GM23338 (cell line): ENCODE results near the gene PACS2. TPM values are rescaled to one million over a fixed set of nuclear protein-coding genes. Genes with fewer than 3 reads are reported as not detected.

Experiments used
- ATAC-seq: fragments of 200-7000 bp; cut with Tn5 transposase; 3 replicates; pipeline ENCODE4 v1.9.1; 2020
- DNase-seq: peaks from one replicate; pipeline ENCODE4 v3.0.0-alpha.2; 2015; ENCODE audit warnings: low spot score
- H2AFZ ChIP-seq: fragments of 200-600 bp; sonication (generic); 2 replicates; pipeline ENCODE4 v1.8.0; 2016; ENCODE audit warnings: antibody characterized with exemption, mild to moderate bottlenecking, moderate library complexity
- H3F3A ChIP-seq: fragments of 200-600 bp; sonication (generic); replicated peaks from 2 replicates; pipeline ENCODE4 v1.8.0; 2017; ENCODE audit warnings: antibody characterized with exemption, mixed run types, low read depth
- H3K27ac ChIP-seq: fragments of 200-600 bp; sonication (generic); 2 replicates; pipeline ENCODE4 v1.6.1; 2016; ENCODE audit warnings: low read depth
- H3K27me3 ChIP-seq: fragments of 200-600 bp; sonication (generic); 2 replicates; pipeline ENCODE4 v1.8.0; 2016; ENCODE audit warnings: mild to moderate bottlenecking, mixed run types, moderate library complexity; ENCODE audit not compliant: insufficient read depth
- H3K36me3 ChIP-seq: fragments of 200-600 bp; sonication (generic); 2 replicates; pipeline ENCODE4 v1.8.0; 2016; ENCODE audit warnings: mild to moderate bottlenecking; ENCODE audit not compliant: insufficient read depth
- H3K4me1 ChIP-seq: fragments of 200-600 bp; sonication (generic); 2 replicates; pipeline ENCODE4 v1.8.0; 2016; ENCODE audit warnings: mild to moderate bottlenecking, moderate library complexity; ENCODE audit not compliant: insufficient read depth
- H3K4me2 ChIP-seq: fragments of 200-600 bp; sonication (generic); 2 replicates; pipeline ENCODE4 v1.7.1; 2017; ENCODE audit warnings: mixed run types
- H3K4me3 ChIP-seq: fragments of 200-600 bp; sonication (generic); 2 replicates; pipeline ENCODE4 v1.6.1; 2016; ENCODE audit warnings: mixed run types
- H3K79me2 ChIP-seq: fragments of 200-600 bp; sonication (generic); replicated peaks from 2 replicates; pipeline ENCODE4 v1.8.0; 2017; ENCODE audit warnings: mild to moderate bottlenecking; ENCODE audit not compliant: insufficient read depth
- H3K9me2 ChIP-seq: fragments of 200-600 bp; sonication (generic); 2 replicates; pipeline ENCODE4 v1.8.0; 2017; ENCODE audit not compliant: insufficient read depth
- H4K20me1 ChIP-seq: fragments of 200-600 bp; sonication (generic); replicated peaks from 2 replicates; pipeline ENCODE4 v1.8.0; 2017; ENCODE audit warnings: mild to moderate bottlenecking; ENCODE audit not compliant: insufficient read depth
- H3K27ac Mint-ChIP-seq: 2 replicates; pipeline ENCODE4 v1.8.0; 2020; ENCODE audit warnings: inconsistent platforms, mild to moderate bottlenecking, moderate library complexity, mixed read lengths
- H3K27me3 Mint-ChIP-seq: 3 replicates; pipeline ENCODE4 v1.8.0; 2022; ENCODE audit warnings: low read depth, mild to moderate bottlenecking, moderate library complexity, mixed read lengths, inconsistent platforms; ENCODE audit not compliant: insufficient read depth, poor library complexity
- H3K36me3 Mint-ChIP-seq: 3 replicates; pipeline ENCODE4 v1.8.0; 2021; ENCODE audit warnings: low read depth, mild to moderate bottlenecking, inconsistent platforms, moderate library complexity, mixed read lengths
- H3K4me1 Mint-ChIP-seq: 3 replicates; pipeline ENCODE4 v1.8.0; 2020; ENCODE audit warnings: mild to moderate bottlenecking, inconsistent platforms, mixed read lengths
- H3K4me3 Mint-ChIP-seq: 3 replicates; pipeline ENCODE4 v1.8.0; 2021; ENCODE audit warnings: moderate library complexity, mild to moderate bottlenecking, inconsistent platforms, mixed read lengths
- H3K9me3 Mint-ChIP-seq: 3 replicates; pipeline ENCODE4 v1.8.0; 2020; ENCODE audit warnings: moderate library complexity, mild to moderate bottlenecking, inconsistent platforms, mixed read lengths
- CREB1 ChIP-seq: fragments of 250-450 bp; sonication (Bioruptor Pico); IDR thresholded peaks from 2 replicates; pipeline ENCODE4 v1.5.0; 2020; ENCODE audit warnings: low read depth, mild to moderate bottlenecking, moderate library complexity
- EZH2 ChIP-seq: fragments of 200-600 bp; sonication (generic); IDR thresholded peaks from one replicate; pipeline ENCODE4 v1.8.0; 2017; ENCODE audit warnings: antibody characterized with exemption, mild to moderate bottlenecking, low read depth; ENCODE audit not compliant: unreplicated experiment
- EZH2phosphoT487 ChIP-seq: fragments of 200-600 bp; sonication (generic); IDR thresholded peaks from one replicate; pipeline ENCODE4 v1.8.1; 2018; ENCODE audit warnings: antibody characterized with exemption; ENCODE audit not compliant: unreplicated experiment
- JUNB ChIP-seq: IDR thresholded peaks from one replicate; pipeline ENCODE4 v1.6.1; 2016; ENCODE audit warnings: antibody characterized with exemption; ENCODE audit not compliant: unreplicated experiment
- NANOG ChIP-seq: IDR thresholded peaks from 2 replicates; pipeline ENCODE4 v1.6.1; 2016; ENCODE audit warnings: antibody characterized with exemption, borderline replicate concordance
- POLR2AphosphoS5 ChIP-seq: IDR thresholded peaks from 2 replicates; pipeline ENCODE4 v1.6.1; 2016; ENCODE audit warnings: antibody characterized with exemption, low read depth
- ZNF114 ChIP-seq: fragments of 250-450 bp; sonication (Bioruptor Pico); IDR thresholded peaks from 2 replicates; pipeline ENCODE4 v1.5.0; 2020; ENCODE audit warnings: mild to moderate bottlenecking, moderate library complexity
- ZNF331 ChIP-seq: fragments of 250-450 bp; sonication (Bioruptor Pico); IDR thresholded peaks from 2 replicates; pipeline ENCODE4 v1.5.0; 2020; ENCODE audit warnings: low read depth, mild to moderate bottlenecking, moderate library complexity
- polyA plus RNA-seq: library from polyadenylated mRNA; unstranded; fragments of >200 nt; fragmentation: Nextera tagmentation; extraction: Ambion mirVana; gene quantifications from 2 replicates; pipeline ENCODE4 v1.2.1, GENCODE V29; 2016
- total RNA-seq: library from RNA; depleted of rRNA; stranded (reverse); fragments of >200 nt; shearing (Covaris generic); gene quantifications from 2 replicates; pipeline ENCODE4 v1.2.3, GENCODE V29; 2014
- TF ChIP-seq, protein P1 (sequence below): fragments of 250-450 bp; sonication (Bioruptor Pico); IDR thresholded peaks from 2 replicates; pipeline ENCODE4 v1.5.0; 2020; ENCODE audit warnings: mild to moderate bottlenecking, moderate library complexity
- TF ChIP-seq, protein P2 (sequence below), 2 experiments: fragments of 200-600 bp in 1 of 2; sonication (generic) in 1 of 2; conservative IDR thresholded peaks; 2 replicates each; pipeline versions ENCODE4 v1.5.1 to v1.6.1; 2016 to 2017; ENCODE audit warnings: antibody characterized with exemption in 2 of 2, low read depth in 2 of 2, mild to moderate bottlenecking in 2 of 2, moderate library complexity in 1 of 2
- TF ChIP-seq, protein P3 (sequence below): IDR thresholded peaks from 2 replicates; pipeline ENCODE4 v1.6.1; 2016; ENCODE audit warnings: antibody characterized with exemption

Gene PACS2
- total and polyA plus RNA-seq, 2 experiments from 2014 or later: 22.5 to 79.0 TPM

- Histone ChIP-seq H3F3A (no peaks in the 10 kb centered on the region), H2AFZ (no peak overlapping the region), H4K20me1 (no peaks in the 10 kb centered on the region; the same call in 1 of the 2 replicates), H3K36me3 (no peaks in the 10 kb centered on the region), H3K79me2 (no peaks in the 10 kb centered on the region; the same call in 1 of the 2 replicates), H3K4me2 (no peak overlapping the region), H3K4me3 (no peak overlapping the region), H3K27me3 (no peaks in the 10 kb centered on the region), H3K27ac (no peak overlapping the region), H3K9me2 (no peaks in the 10 kb centered on the region), H3K4me1 (no peaks in the 10 kb centered on the region)
- Mint-ChIP-seq H3K4me1 (peaks cover 3% of the 10 kb centered on the region; the same call in 2 of the 3 replicates), H3K9me3 (no peaks in the 10 kb centered on the region), H3K27me3 (peaks cover 5% of the 10 kb centered on the region), H3K27ac (no peak overlapping the region), H3K36me3 (no peaks in the 10 kb centered on the region; the same call in 2 of the 3 replicates), H3K4me3 (no peak overlapping the region)
- no peak for TF ChIP-seq NANOG
- TF ChIP-seq, protein P1, sequence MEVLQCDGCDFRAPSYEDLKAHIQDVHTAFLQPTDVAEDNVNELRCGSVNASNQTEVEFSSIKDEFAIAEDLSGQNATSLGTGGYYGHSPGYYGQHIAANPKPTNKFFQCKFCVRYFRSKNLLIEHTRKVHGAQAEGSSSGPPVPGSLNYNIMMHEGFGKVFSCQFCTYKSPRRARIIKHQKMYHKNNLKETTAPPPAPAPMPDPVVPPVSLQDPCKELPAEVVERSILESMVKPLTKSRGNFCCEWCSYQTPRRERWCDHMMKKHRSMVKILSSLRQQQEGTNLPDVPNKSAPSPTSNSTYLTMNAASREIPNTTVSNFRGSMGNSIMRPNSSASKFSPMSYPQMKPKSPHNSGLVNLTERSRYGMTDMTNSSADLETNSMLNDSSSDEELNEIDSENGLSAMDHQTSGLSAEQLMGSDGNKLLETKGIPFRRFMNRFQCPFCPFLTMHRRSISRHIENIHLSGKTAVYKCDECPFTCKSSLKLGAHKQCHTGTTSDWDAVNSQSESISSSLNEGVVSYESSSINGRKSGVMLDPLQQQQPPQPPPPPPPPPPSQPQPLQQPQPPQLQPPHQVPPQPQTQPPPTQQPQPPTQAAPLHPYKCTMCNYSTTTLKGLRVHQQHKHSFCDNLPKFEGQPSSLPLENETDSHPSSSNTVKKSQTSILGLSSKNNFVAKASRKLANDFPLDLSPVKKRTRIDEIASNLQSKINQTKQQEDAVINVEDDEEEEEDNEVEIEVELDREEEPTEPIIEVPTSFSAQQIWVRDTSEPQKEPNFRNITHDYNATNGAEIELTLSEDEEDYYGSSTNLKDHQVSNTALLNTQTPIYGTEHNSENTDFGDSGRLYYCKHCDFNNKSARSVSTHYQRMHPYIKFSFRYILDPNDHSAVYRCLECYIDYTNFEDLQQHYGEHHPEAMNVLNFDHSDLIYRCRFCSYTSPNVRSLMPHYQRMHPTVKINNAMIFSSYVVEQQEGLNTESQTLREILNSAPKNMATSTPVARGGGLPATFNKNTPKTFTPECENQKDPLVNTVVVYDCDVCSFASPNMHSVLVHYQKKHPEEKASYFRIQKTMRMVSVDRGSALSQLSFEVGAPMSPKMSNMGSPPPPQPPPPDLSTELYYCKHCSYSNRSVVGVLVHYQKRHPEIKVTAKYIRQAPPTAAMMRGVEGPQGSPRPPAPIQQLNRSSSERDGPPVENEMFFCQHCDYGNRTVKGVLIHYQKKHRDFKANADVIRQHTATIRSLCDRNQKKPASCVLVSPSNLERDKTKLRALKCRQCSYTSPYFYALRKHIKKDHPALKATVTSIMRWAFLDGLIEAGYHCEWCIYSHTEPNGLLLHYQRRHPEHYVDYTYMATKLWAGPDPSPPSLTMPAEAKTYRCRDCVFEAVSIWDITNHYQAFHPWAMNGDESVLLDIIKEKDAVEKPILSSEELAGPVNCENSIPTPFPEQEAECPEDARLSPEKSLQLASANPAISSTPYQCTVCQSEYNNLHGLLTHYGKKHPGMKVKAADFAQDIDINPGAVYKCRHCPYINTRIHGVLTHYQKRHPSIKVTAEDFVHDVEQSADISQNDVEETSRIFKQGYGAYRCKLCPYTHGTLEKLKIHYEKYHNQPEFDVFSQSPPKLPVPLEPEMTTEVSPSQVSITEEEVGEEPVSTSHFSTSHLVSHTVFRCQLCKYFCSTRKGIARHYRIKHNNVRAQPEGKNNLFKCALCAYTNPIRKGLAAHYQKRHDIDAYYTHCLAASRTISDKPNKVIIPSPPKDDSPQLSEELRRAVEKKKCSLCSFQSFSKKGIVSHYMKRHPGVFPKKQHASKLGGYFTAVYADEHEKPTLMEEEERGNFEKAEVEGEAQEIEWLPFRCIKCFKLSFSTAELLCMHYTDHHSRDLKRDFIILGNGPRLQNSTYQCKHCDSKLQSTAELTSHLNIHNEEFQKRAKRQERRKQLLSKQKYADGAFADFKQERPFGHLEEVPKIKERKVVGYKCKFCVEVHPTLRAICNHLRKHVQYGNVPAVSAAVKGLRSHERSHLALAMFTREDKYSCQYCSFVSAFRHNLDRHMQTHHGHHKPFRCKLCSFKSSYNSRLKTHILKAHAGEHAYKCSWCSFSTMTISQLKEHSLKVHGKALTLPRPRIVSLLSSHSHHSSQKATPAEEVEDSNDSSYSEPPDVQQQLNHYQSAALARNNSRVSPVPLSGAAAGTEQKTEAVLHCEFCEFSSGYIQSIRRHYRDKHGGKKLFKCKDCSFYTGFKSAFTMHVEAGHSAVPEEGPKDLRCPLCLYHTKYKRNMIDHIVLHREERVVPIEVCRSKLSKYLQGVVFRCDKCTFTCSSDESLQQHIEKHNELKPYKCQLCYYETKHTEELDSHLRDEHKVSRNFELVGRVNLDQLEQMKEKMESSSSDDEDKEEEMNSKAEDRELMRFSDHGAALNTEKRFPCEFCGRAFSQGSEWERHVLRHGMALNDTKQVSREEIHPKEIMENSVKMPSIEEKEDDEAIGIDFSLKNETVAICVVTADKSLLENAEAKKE (CRISPR knock-in tag): no peak
- DNase-seq (peak; percentile 39), ATAC-seq (peak; percentile 43)
These were observed 41.9 kb upstream of the PACS2 start for GRCh38 chr14:105272623-105273022.

DNA sequence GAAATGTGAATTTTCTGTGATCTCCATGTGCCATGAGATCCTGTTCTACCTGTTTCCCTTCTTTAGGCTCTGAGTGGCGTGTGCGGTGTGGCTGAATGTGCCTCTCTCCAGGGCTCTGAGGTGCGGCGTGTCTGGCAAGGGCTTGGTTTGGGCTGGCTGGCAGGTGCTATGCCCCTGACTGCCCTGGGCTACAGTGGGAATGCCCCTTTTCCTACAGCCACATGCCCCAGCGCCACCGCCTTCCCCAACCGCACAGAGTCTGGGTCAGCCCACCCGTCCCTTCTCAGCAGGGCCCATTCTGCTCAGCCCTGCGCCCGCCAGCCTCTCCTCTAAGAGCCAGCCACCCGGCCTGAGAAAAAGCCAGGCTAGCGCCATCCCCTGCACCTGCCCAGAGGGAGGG is 41.5 kb upstream of the PACS2 start:
- peaks cover 3% of the 10 kb centered on the region; the same call in 2 of the 3 replicates for H3K4me1 Mint-ChIP-seq
- DNase-seq (no peak), ATAC-seq (peak; percentile 18; the same call in 2 of the 3 replicates)
- Histone ChIP-seq H3K9me2 (no peaks in the 10 kb centered on the region), H3K27ac (no peak overlapping the region), H3F3A (no peaks in the 10 kb centered on the region), H2AFZ (no peak overlapping the region), H3K4me2 (no peak overlapping the region), H3K36me3 (no peaks in the 10 kb centered on the region), H3K4me3 (no peak overlapping the region), H3K4me1 (no peaks in the 10 kb centered on the region), H4K20me1 (no peaks in the 10 kb centered on the region; the same call in 1 of the 2 replicates), H3K27me3 (no peaks in the 10 kb centered on the region), H3K79me2 (no peaks in the 10 kb centered on the region; the same call in 1 of the 2 replicates)
- no peaks in the 10 kb centered on the region for H3K9me3 Mint-ChIP-seq
- no peaks in the 10 kb centered on the region; the same call in 2 of the 3 replicates for H3K36me3 Mint-ChIP-seq
- no peak overlapping the region for H3K27ac Mint-ChIP-seq
- peaks cover 5% of the 10 kb centered on the region for H3K27me3 Mint-ChIP-seq
- no peak overlapping the region for H3K4me3 Mint-ChIP-seq
- TF ChIP-seq EZH2 (no peak), ZNF114 (CRISPR knock-in tag) (no peak), JUNB (no peak), POLR2AphosphoS5 (no peak), ZNF331 (CRISPR knock-in tag) (no peak), EZH2phosphoT487 (no peak), CREB1 (CRISPR knock-in tag) (no peak)
- TF ChIP-seq, protein P2, sequence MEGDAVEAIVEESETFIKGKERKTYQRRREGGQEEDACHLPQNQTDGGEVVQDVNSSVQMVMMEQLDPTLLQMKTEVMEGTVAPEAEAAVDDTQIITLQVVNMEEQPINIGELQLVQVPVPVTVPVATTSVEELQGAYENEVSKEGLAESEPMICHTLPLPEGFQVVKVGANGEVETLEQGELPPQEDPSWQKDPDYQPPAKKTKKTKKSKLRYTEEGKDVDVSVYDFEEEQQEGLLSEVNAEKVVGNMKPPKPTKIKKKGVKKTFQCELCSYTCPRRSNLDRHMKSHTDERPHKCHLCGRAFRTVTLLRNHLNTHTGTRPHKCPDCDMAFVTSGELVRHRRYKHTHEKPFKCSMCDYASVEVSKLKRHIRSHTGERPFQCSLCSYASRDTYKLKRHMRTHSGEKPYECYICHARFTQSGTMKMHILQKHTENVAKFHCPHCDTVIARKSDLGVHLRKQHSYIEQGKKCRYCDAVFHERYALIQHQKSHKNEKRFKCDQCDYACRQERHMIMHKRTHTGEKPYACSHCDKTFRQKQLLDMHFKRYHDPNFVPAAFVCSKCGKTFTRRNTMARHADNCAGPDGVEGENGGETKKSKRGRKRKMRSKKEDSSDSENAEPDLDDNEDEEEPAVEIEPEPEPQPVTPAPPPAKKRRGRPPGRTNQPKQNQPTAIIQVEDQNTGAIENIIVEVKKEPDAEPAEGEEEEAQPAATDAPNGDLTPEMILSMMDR (conservative IDR thresholded peaks at IDR 0.05; ENCODE audit: low read depth in 2 of 2): no peak
- TF ChIP-seq, protein P3, sequence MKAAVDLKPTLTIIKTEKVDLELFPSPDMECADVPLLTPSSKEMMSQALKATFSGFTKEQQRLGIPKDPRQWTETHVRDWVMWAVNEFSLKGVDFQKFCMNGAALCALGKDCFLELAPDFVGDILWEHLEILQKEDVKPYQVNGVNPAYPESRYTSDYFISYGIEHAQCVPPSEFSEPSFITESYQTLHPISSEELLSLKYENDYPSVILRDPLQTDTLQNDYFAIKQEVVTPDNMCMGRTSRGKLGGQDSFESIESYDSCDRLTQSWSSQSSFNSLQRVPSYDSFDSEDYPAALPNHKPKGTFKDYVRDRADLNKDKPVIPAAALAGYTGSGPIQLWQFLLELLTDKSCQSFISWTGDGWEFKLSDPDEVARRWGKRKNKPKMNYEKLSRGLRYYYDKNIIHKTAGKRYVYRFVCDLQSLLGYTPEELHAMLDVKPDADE: no peak
